GM23248 (cell line): ENCODE data around the gene CEP89. TPM values are rescaled to one million over a fixed set of nuclear protein-coding genes. Genes with fewer than 3 reads are reported as not detected.
"Not testable (repeated sequence)": the region's sequence is repeated elsewhere in the genome, so short reads cannot be mapped to it uniquely, and the experiment has no call there.

ENCODE experiments used
- DNase-seq: peaks from one replicate; pipeline ENCODE4 v3.0.0-alpha.2; 2015
- H2AFZ ChIP-seq: fragments of 200-600 bp; sonication (generic); 2 replicates; pipeline ENCODE4 v1.6.1; 2016; ENCODE audit warnings: antibody characterized with exemption
- H3F3A ChIP-seq: fragments of 200-600 bp; sonication (generic); 2 replicates; pipeline ENCODE4 v1.6.1; 2016; ENCODE audit warnings: mild to moderate bottlenecking, antibody characterized with exemption, mixed run types; ENCODE audit not compliant: insufficient read depth
- H3K27ac ChIP-seq: fragments of 200-600 bp; sonication (generic); 2 replicates; pipeline ENCODE4 v1.5.1; 2016; ENCODE audit warnings: mild to moderate bottlenecking
- H3K27me3 ChIP-seq: fragments of 200-600 bp; sonication (generic); replicated peaks from 2 replicates; pipeline ENCODE4 v1.6.1; 2016; ENCODE audit warnings: mild to moderate bottlenecking; ENCODE audit not compliant: insufficient read depth
- H3K36me3 ChIP-seq: fragments of 200-600 bp; sonication (generic); 2 replicates; pipeline ENCODE4 v1.6.1; 2016; ENCODE audit warnings: low read depth, mild to moderate bottlenecking
- H3K4me1 ChIP-seq: fragments of 200-600 bp; sonication (generic); 2 replicates; pipeline ENCODE4 v1.6.1; 2016; ENCODE audit warnings: mild to moderate bottlenecking; ENCODE audit not compliant: insufficient read depth
- H3K4me2 ChIP-seq: fragments of 200-600 bp; sonication (generic); one replicate; pipeline ENCODE4 v1.6.1; 2016; ENCODE audit warnings: mild to moderate bottlenecking; ENCODE audit not compliant: unreplicated experiment
- H3K4me3 ChIP-seq: fragments of 200-600 bp; sonication (generic); 2 replicates; pipeline ENCODE4 v1.5.1; 2016; ENCODE audit warnings: mild to moderate bottlenecking
- H3K79me2 ChIP-seq: fragments of 200-600 bp; sonication (generic); 2 replicates; pipeline ENCODE4 v1.6.1; 2016; ENCODE audit warnings: mild to moderate bottlenecking; ENCODE audit not compliant: insufficient read depth
- H3K9ac ChIP-seq: fragments of 200-600 bp; sonication (generic); 2 replicates; pipeline ENCODE4 v1.6.1; 2016; ENCODE audit warnings: mild to moderate bottlenecking
- H3K9me2 ChIP-seq: fragments of 200-600 bp; sonication (generic); 2 replicates; pipeline ENCODE4 v1.6.1; 2016; ENCODE audit warnings: mixed run types, mild to moderate bottlenecking, moderate library complexity; ENCODE audit not compliant: insufficient read depth
- H3K9me3 ChIP-seq: fragments of 200-600 bp; sonication (generic); one replicate; pipeline ENCODE4 v1.6.1; 2017; ENCODE audit warnings: low read depth
- H4K20me1 ChIP-seq: fragments of 200-600 bp; sonication (generic); 2 replicates; pipeline ENCODE4 v1.6.0; 2016; ENCODE audit not compliant: insufficient read depth
- EZH2 ChIP-seq: fragments of 200-600 bp; sonication (generic); IDR thresholded peaks from 2 replicates; pipeline ENCODE4 v1.6.1; 2018; ENCODE audit warnings: antibody characterized with exemption, mild to moderate bottlenecking; ENCODE audit not compliant: insufficient read depth, poor library complexity, severe bottlenecking
- EZH2phosphoT487 ChIP-seq: fragments of 200-600 bp; sonication (generic); IDR thresholded peaks from 2 replicates; pipeline ENCODE4 v1.6.1; 2018; ENCODE audit warnings: antibody characterized with exemption, moderate library complexity, mild to moderate bottlenecking, low read depth; ENCODE audit not compliant: insufficient read depth
- WGBS, 2 experiments: methylation state at CpG; one replicate each; pipeline ENCODE4 v1.1.6; 2015 to 2017; ENCODE audit warnings: low lambda C conversion rate in 2 of 2, low coverage in 1 of 2; ENCODE audit errors: missing lambda C conversion rate in 2 of 2; 5-methylcytosine and 5-hydroxymethylcytosine counted together
- in situ Hi-C: fragments of 300-500 bp; cut with MboI; formaldehyde crosslinking; loops from 2 replicates; pipeline ENCODE4 v1.15.0; 2020
- polyA plus RNA-seq: library from polyadenylated mRNA; unstranded; fragments of >200 nt; fragmentation: Nextera tagmentation; extraction: Ambion mirVana; gene quantifications from 2 replicates; pipeline ENCODE4 v1.2.1, GENCODE V29; 2016
- total RNA-seq: library from RNA; depleted of rRNA; stranded (reverse); fragments of >200 nt; shearing (Covaris generic); gene quantifications from 2 replicates; pipeline ENCODE4 v1.2.3, GENCODE V29; 2014

The CEP89 gene
- total and polyA plus RNA-seq, 2 experiments from 2014 or later, result 17.1 to 30.1 TPM

DNA sequence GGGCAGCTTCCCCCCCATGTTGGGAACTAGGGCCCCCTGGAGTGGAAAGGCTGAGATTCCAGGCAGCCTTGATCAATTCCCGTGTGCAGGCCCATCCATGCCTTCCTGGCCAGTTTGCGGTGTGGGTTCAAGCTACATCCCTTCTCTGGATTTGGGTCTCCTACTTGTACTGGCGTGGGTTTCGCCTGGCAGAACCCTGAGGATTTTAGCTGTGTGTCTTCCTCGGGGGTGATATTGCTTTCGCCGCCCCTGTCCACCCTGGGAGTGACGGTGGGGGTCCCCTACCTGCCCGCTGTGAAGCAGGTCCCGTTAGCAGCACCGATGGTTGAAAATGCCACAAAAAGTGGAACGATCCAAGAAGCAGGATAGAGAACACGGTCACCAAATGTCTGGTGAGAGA is 113.6 kb downstream of the CEP89 start:
- Histone ChIP-seq H3K36me3 (no peaks in the 10 kb centered on the region), H3K4me2 (no peak overlapping the region), H3K27me3 (no peaks in the 10 kb centered on the region), H4K20me1 (no peaks in the 10 kb centered on the region), H3K9me2 (no peaks in the 10 kb centered on the region), H3K4me3 (no peak overlapping the region), H3K79me2 (no peaks in the 10 kb centered on the region), H3K9ac (no peak overlapping the region), H3K27ac (no peak overlapping the region), H3K9me3 (no peaks in the 10 kb centered on the region), H3F3A (no peaks in the 10 kb centered on the region), H2AFZ (no peak overlapping the region), H3K4me1 (no peaks in the 10 kb centered on the region)
- in situ Hi-C loops, result no loop called here
- WGBS, 2 experiments, result 61 to 70% methylated on average over 13 of the region's 13 CpGs
- DNase-seq, result no peak
- TF ChIP-seq EZH2 (no peak), EZH2phosphoT487 (no peak)

GRCh38 chr19:32857584-32857983 is 114.2 kb downstream of the CEP89 start:
- no peaks in the 10 kb centered on the region for H3K9me2 ChIP-seq
- 31 to 32% methylated on average over 5 of the region's 5 CpGs for WGBS, 2 experiments
- no peaks in the 10 kb centered on the region for H3K36me3 ChIP-seq
- H3K4me3 ChIP-seq, result no peak overlapping the region
- in situ Hi-C loops, result no loop called here
- no peaks in the 10 kb centered on the region for H3F3A ChIP-seq
- H2AFZ ChIP-seq, result no peak overlapping the region
- TF ChIP-seq EZH2, result no peak
- no peak for TF ChIP-seq EZH2phosphoT487
- no peaks in the 10 kb centered on the region for H4K20me1 ChIP-seq
- H3K79me2 ChIP-seq, result no peaks in the 10 kb centered on the region
- no peaks in the 10 kb centered on the region for H3K9me3 ChIP-seq
- no peak overlapping the region for H3K4me2 ChIP-seq
- DNase-seq, result no peak
- H3K9ac ChIP-seq, result no peak overlapping the region
- H3K27me3 ChIP-seq, result no peaks in the 10 kb centered on the region
- H3K4me1 ChIP-seq, result no peaks in the 10 kb centered on the region
- no peak overlapping the region for H3K27ac ChIP-seq

DNA sequence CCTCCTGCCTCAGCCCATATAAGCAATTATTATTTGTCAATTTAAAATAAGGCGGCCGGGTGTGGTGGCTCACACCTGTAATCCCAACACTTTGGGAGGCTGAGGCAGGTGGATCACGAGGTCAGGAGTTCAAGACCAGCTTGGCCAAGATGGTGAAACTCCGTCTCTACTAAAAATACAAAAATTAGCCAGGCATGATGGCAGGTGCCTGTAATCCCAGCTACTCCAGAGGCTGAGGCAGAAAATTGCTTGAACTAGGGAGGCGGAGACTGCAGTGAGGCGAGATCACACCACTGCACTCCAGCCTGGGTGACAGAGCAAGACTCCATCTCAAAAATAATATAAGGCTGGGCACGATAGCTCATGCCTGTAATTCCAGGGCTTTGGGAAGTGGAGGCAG is 114.9 kb downstream of the CEP89 start:
- DNase-seq, H3K4me2 ChIP-seq, H3K79me2 ChIP-seq, H3F3A ChIP-seq, H4K20me1 ChIP-seq, H3K4me1 ChIP-seq, H3K4me3 ChIP-seq, H3K36me3 ChIP-seq, H3K27ac ChIP-seq, H3K9ac ChIP-seq, H3K9me2 ChIP-seq, H2AFZ ChIP-seq, in situ Hi-C loops, H3K9me3 ChIP-seq, H3K27me3 ChIP-seq: not testable (repeated sequence)
- 76 to 79% methylated on average over 7 of the region's 7 CpGs for WGBS, 2 experiments

DNA sequence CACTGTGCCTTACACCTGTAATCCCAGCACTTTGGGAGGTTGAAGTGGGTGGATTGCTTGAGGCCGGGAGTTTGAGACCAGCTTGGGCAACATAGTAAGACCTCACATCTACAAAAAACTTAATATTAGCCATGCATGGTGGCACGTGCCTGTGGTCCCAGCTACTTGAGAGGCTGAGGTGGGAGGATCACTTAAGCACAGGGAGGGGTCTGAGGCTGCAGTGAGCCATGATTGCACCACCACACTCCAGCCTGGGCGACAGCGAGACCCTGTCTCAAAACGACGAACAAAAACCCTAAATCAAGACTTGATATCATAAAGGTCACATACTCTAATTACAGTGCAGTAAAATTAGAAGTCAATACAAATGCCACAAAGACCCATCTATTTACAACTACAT is 119.5 kb downstream of the CEP89 start:
- H3F3A ChIP-seq, result no peaks in the 10 kb centered on the region
- no peaks in the 10 kb centered on the region for H3K79me2 ChIP-seq
- H3K4me1 ChIP-seq, result no peaks in the 10 kb centered on the region
- 69 to 76% methylated on average over 6 of the region's 6 CpGs for WGBS, 2 experiments
- in situ Hi-C loops, result no loop called here
- H3K9me3 ChIP-seq, result no peaks in the 10 kb centered on the region
- H3K9me2 ChIP-seq, result no peaks in the 10 kb centered on the region
- TF ChIP-seq EZH2 (no peak), EZH2phosphoT487 (no peak)
- DNase-seq, result no peak
- H3K27ac ChIP-seq, result no peak overlapping the region
- no peak overlapping the region for H3K9ac ChIP-seq
- no peaks in the 10 kb centered on the region for H4K20me1 ChIP-seq
- H3K27me3 ChIP-seq, result no peaks in the 10 kb centered on the region
- H2AFZ ChIP-seq, result no peak overlapping the region
- H3K36me3 ChIP-seq, result no peaks in the 10 kb centered on the region
- H3K4me3 ChIP-seq, result no peak overlapping the region
- no peak overlapping the region for H3K4me2 ChIP-seq

GRCh38 chr19:32848035-32848434 is 123.7 kb downstream of the CEP89 start:
- DNase-seq, H2AFZ ChIP-seq, H3K9me2 ChIP-seq, H3K9me3 ChIP-seq, H3K27ac ChIP-seq, H3K27me3 ChIP-seq, H4K20me1 ChIP-seq, H3K9ac ChIP-seq, H3F3A ChIP-seq, H3K79me2 ChIP-seq, H3K4me2 ChIP-seq, H3K4me1 ChIP-seq, H3K36me3 ChIP-seq, in situ Hi-C loops, H3K4me3 ChIP-seq: not testable (repeated sequence)
- WGBS, 2 experiments, result 0 to 25% methylated on average over 1 of the region's 2 CpGs
